Panc1 (cell line): Measurements from ENCODE around the gene SLC30A3. TPM values are rescaled to one million over a fixed set of nuclear protein-coding genes. Genes with fewer than 3 reads are reported as not detected.
"Not testable (repeated sequence)": the region's sequence is repeated elsewhere in the genome, so short reads cannot be mapped to it uniquely, and the experiment has no call there.

Source experiments
- ATAC-seq: fragments of 200-7000 bp; cut with Tn5 transposase; 2 replicates; pipeline ENCODE4 v1.9.1; 2020; ENCODE audit warnings: mild to moderate bottlenecking, moderate library complexity
- BruUV-seq: library from RNA; stranded (reverse); fragments of 400-500 nt; replicated peaks from 2 replicates; lab custom pipeline; 2021; lab: Mats Ljungman, UMichigan
- CTCF ChIA-PET: fragments of 300-600 bp; sonication (Branson Sonifier 250); formaldehyde crosslinking; loops from one replicate; lab custom pipeline; 2022; ENCODE audit warnings: antibody characterized with exemption; lab: Charles Lee
- POLR2A ChIA-PET: fragments of 300-600 bp; sonication (Branson Sonifier 250); formaldehyde crosslinking; loops from one replicate; lab custom pipeline; 2022; ENCODE audit warnings: antibody characterized with exemption; lab: Charles Lee
- DNase-seq: peaks from one replicate; pipeline ENCODE4 v3.0.0-alpha.2; 2010; ENCODE audit warnings: low read depth, low spot score
- H3K27ac ChIP-seq: 2 replicates; pipeline ENCODE4 v1.5.1; 2011; ENCODE audit warnings: mild to moderate bottlenecking, low read length, inconsistent platforms
- H3K27me3 ChIP-seq: fragments of 200-500 bp; sonication (Bioruptor generic); 2 replicates; pipeline ENCODE4 v1.6.0; 2014; ENCODE audit warnings: low read length, inconsistent platforms; ENCODE audit not compliant: control insufficient read depth, insufficient read depth
- H3K36me3 ChIP-seq: fragments of 200-500 bp; sonication (Bioruptor generic); 2 replicates; pipeline ENCODE4 v1.5.1; 2014; ENCODE audit warnings: inconsistent platforms, mild to moderate bottlenecking, low read length, moderate library complexity; ENCODE audit not compliant: control insufficient read depth, insufficient read depth
- H3K4me1 ChIP-seq: 2 replicates; pipeline ENCODE4 v1.5.1; 2011; ENCODE audit warnings: inconsistent platforms, mild to moderate bottlenecking, low read length, moderate library complexity; ENCODE audit not compliant: control insufficient read depth, insufficient read depth
- H3K4me3 ChIP-seq, 2 experiments: 2 replicates each; pipeline ENCODE4 v1.5.1; 2011 to 2012; ENCODE audit warnings: low read depth in 2 of 2, low read length in 2 of 2, mild to moderate bottlenecking in 2 of 2, inconsistent platforms in 1 of 2, moderate library complexity in 1 of 2
- H3K9me3 ChIP-seq: fragments of 200-500 bp; sonication (Bioruptor generic); 2 replicates; pipeline ENCODE4 v1.5.1; 2014; ENCODE audit warnings: low read depth, mild to moderate bottlenecking, inconsistent platforms, low read length, moderate library complexity; ENCODE audit not compliant: control insufficient read depth, insufficient read depth
- CTCF ChIP-seq: fragments of 450-650 bp; IDR thresholded peaks from 2 replicates; pipeline ENCODE4 v1.5.1; 2017; ENCODE audit warnings: mild to moderate bottlenecking
- POLR2AphosphoS5 ChIP-seq: IDR thresholded peaks from 2 replicates; pipeline ENCODE4 v1.6.1; 2012; ENCODE audit warnings: mild to moderate bottlenecking, low read depth, low read length, moderate library complexity
- REST ChIP-seq, 2 experiments: IDR thresholded peaks; 2 replicates each; pipeline ENCODE4 v1.6.1; 2011 to 2012; ENCODE audit warnings: low read depth in 2 of 2, control low read depth in 1 of 2, low read length in 1 of 2, mild to moderate bottlenecking in 1 of 2, moderate library complexity in 1 of 2; ENCODE audit not compliant: insufficient read depth in 1 of 2
- SIN3A ChIP-seq: IDR thresholded peaks from 2 replicates; pipeline ENCODE4 v1.6.1; 2012; ENCODE audit warnings: low read depth, mild to moderate bottlenecking, low read length, moderate library complexity, borderline replicate concordance; ENCODE audit not compliant: insufficient read depth
- TCF7L2 ChIP-seq: IDR thresholded peaks from 2 replicates; pipeline ENCODE4 v1.6.1; 2011; ENCODE audit warnings: mild to moderate bottlenecking, low read depth, low read length, inconsistent platforms
- in situ Hi-C: cut with HindIII; loops from 2 replicates; pipeline ENCODE4 v1.10.0; 2016; ENCODE audit warnings: low sequenced_read_pairs, low pct_unique_long_range_greater_than_20kb
- intact Hi-C: fragments of 100-400 bp; cut with micrococcal nuclease; formaldehyde crosslinking; loops from one replicate; pipeline ENCODE4 v1.10.0; 2022; ENCODE audit not compliant: unreplicated experiment
- total RNA-seq: library from RNA; stranded (reverse); gene quantifications from one replicate; pipeline ENCODE4 v1.2.1, GENCODE V29; 2021; ENCODE audit not compliant: unreplicated experiment

SLC30A3 gene
- total RNA-seq, 1 experiment from 2014 or later: 0.59 TPM

GRCh38 chr2:27270131-27270530, 7.3 kb upstream of the SLC30A3 start:
- Histone ChIP-seq H3K27ac (no peak overlapping the region), H3K4me1 (no peaks in the 10 kb centered on the region), H3K9me3 (no peaks in the 10 kb centered on the region), H3K36me3 (no peaks in the 10 kb centered on the region), H3K4me3 (no peak overlapping the region), H3K27me3 (peaks cover 7% of the 10 kb centered on the region; the same call in 1 of the 2 replicates)
- no TSS peak for BruUV-seq
- CTCF ChIA-PET: interaction anchor here (0.7 to 1.0 kb wide), 2 partner anchors 10 to 96 kb away, joined by 3 read pairs; no protein-coding TSS in a partner anchor
- POLR2A ChIA-PET: no interaction called here
- DNase-seq (no peak), ATAC-seq (no peak)
- intact Hi-C loops: no loop called here
- in situ Hi-C loops: no loop called here
- TF ChIP-seq CTCF (no peak), TCF7L2 (no peak), REST (IDR thresholded peaks at IDR 0.05; ENCODE audit: insufficient read depth in 1 of 2, low read depth in 2 of 2, low read length in 1 of 2) (no peak), POLR2AphosphoS5 (no peak), SIN3A (no peak)

- in situ Hi-C loops, H3K36me3 ChIP-seq, intact Hi-C loops, H3K4me1 ChIP-seq, DNase-seq, ATAC-seq, H3K27ac ChIP-seq, BruUV-seq, H3K4me3 ChIP-seq, H3K9me3 ChIP-seq, CTCF ChIA-PET, POLR2A ChIA-PET: not testable (repeated sequence)
- H3K27me3 ChIP-seq: peaks cover 17% of the 10 kb centered on the region
These were observed 5.4 kb upstream of the SLC30A3 start for GRCh38 chr2:27268296-27268695.

- H3K4me1 ChIP-seq: peaks cover 7% of the 10 kb centered on the region
- H3K27ac ChIP-seq: no peak overlapping the region
- H3K9me3 ChIP-seq: no peaks in the 10 kb centered on the region
- no TSS peak for BruUV-seq
- peaks cover 29% of the 10 kb centered on the region for H3K27me3 ChIP-seq
- TF ChIP-seq SIN3A: no peak
- no peak for TF ChIP-seq POLR2AphosphoS5
- no peak for TF ChIP-seq CTCF
- no peak for TF ChIP-seq REST (IDR thresholded peaks at IDR 0.05; ENCODE audit: insufficient read depth in 1 of 2, low read depth in 2 of 2, low read length in 1 of 2)
- no peak for TF ChIP-seq TCF7L2
- intact Hi-C loops (no loop called here), in situ Hi-C loops (no loop called here)
- ChIA-PET CTCF (interaction anchor here (0.6 to 2.0 kb wide), 2 partner anchors 14 to 18 kb away, joined by 4 read pairs; no protein-coding TSS in a partner anchor), POLR2A (no interaction called here)
- no peak for ATAC-seq
- no peak for DNase-seq
- H3K36me3 ChIP-seq: no peaks in the 10 kb centered on the region
- no peak overlapping the region for H3K4me3 ChIP-seq
These were observed 2.7 kb upstream of the SLC30A3 start for GRCh38 chr2:27265536-27265870.
